ENCODE results near the gene PITPNM3. TPM values are rescaled to one million over a fixed set of nuclear protein-coding genes. Genes with fewer than 3 reads are reported as not detected.

Gene PITPNM3
- total RNA-seq, 4 donors from 2014 or later: 2.1 to 5.4 (median 4.0) TPM

DNA sequence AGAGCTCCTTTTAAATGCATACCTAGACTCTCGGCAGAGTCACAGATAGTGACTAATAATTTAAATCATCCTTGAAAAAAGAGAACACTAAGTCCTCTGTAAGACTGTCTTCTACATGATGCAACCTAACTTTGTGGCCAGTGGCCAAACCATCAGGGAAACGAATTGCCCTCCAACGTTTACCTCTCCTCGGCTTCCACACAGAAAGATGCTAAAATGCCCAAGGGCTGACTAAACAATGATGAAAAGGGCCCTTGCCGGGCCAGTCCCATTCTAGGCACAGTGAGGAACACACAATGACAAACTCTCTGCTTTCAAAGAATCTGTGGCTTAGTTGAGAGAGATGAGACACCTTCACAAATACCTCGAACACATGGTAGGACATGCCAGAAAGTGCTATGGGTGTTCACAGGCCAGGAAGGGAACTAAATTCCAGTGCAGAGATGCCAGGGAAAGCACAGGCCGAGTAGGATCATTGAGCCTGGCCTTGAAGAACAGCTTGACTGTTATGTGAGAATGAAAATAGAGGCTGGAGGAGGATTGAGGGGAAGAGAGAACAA is 35.3 kb upstream of the PITPNM3 start:
- H3K9me3 ChIP-seq: no peaks in the 10 kb centered on the region
- H3K4me1 ChIP-seq: no peaks in the 10 kb centered on the region
- peaks cover 0 to 87% (median 3%) of the 10 kb centered on the region in 3 donors for H3K36me3 ChIP-seq
- H3K27me3 ChIP-seq: no peaks in the 10 kb centered on the region
- DNase-seq: no peak
- H3K27ac ChIP-seq: no peak overlapping the region
- H3K4me3 ChIP-seq: no peak overlapping the region
- no peak for TF ChIP-seq POLR2A (IDR thresholded peaks at IDR 0.05)

DNA sequence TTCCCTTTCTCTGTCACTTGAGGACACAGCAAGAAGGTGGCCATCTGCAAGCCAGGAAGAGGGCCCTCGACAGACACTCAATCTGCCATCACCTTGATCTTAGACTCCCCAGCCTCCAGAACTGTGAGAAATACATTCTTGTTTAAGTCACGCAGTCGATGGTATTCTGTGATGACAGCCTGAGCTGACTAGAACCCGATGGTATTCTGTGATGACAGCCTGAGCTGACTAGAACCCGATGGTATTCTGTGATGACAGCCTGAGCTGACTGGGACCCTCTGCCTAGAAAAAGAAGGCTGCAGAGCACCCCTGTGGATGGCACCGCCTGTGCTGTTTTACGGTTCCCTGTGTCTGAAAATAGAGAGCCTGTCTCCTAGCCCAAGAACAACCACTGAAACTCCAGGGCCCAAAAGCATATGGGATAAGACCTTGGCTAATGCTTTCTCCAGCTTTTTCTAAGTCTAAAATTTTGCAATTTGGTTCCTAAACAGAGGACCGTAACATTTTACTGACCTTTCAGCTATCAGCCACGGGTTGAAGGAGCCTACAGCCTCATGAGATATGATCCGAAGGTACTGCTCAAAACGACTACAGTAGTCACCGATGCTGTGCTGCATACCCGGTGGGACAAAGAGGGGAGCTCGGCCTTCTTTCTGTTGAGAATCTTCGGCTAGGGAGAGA is 33.1 kb upstream of the PITPNM3 start:
- Histone ChIP-seq H3K9me3 (no peaks in the 10 kb centered on the region), H3K36me3 (peaks cover 0 to 86% (median 3%) of the 10 kb centered on the region in 3 donors), H3K4me1 (no peaks in the 10 kb centered on the region), H3K4me3 (no peak overlapping the region), H3K27ac (no peak overlapping the region), H3K27me3 (no peaks in the 10 kb centered on the region)
- TF ChIP-seq, protein P1, sequence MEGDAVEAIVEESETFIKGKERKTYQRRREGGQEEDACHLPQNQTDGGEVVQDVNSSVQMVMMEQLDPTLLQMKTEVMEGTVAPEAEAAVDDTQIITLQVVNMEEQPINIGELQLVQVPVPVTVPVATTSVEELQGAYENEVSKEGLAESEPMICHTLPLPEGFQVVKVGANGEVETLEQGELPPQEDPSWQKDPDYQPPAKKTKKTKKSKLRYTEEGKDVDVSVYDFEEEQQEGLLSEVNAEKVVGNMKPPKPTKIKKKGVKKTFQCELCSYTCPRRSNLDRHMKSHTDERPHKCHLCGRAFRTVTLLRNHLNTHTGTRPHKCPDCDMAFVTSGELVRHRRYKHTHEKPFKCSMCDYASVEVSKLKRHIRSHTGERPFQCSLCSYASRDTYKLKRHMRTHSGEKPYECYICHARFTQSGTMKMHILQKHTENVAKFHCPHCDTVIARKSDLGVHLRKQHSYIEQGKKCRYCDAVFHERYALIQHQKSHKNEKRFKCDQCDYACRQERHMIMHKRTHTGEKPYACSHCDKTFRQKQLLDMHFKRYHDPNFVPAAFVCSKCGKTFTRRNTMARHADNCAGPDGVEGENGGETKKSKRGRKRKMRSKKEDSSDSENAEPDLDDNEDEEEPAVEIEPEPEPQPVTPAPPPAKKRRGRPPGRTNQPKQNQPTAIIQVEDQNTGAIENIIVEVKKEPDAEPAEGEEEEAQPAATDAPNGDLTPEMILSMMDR (IDR thresholded peaks at IDR 0.05): no peak
- TF ChIP-seq POLR2A (IDR thresholded peaks at IDR 0.05): no peak
- no peak for DNase-seq

DNA sequence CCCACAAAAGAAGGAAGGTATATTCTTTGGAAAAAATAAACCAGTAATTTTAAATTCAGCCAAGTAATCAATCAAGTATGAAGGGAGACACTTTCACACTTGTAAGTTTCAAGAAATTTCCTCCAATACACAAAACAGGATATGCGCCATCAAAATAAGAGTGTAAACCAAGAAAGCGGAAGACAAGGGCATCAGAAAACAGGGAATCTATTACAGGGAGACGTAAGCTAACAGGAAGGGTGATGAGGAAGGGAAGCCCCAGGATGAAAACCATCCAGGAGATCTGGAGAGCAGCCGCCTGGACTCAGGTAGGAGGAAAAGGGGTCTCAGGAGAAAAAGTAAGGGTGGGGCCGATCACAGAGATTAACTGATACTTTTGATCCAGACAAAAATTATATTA is 31.8 kb upstream of the PITPNM3 start:
- Histone ChIP-seq H3K27me3 (no peaks in the 10 kb centered on the region), H3K27ac (no peak overlapping the region), H3K9me3 (no peaks in the 10 kb centered on the region), H3K36me3 (peaks cover 0 to 85% (median 3%) of the 10 kb centered on the region in 3 donors), H3K4me1 (no peaks in the 10 kb centered on the region), H3K4me3 (no peak overlapping the region)
- no peak for DNase-seq
- TF ChIP-seq, protein P1 (IDR thresholded peaks at IDR 0.05): no peak
- no peak for TF ChIP-seq POLR2A (IDR thresholded peaks at IDR 0.05)

DNA sequence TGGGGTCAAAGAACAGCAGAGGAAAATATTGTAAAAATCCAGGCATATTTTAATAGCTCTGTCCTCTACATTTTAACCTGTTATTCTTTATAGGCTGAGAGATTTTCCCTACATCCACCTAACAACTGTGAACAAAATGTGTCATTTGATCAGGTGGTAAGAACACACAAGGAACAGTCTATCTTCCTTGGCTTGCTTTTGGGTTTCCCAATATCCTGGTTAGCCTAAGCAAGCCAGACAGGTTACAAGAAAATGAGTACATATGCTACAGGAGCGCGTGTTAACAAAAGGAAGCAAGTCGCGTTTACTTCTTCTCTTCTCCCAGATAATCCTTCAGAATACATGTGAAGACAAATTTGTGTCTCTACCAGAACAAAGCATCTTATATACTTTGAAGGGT is 31.0 kb upstream of the PITPNM3 start:
- no peak for DNase-seq
- peaks cover 0 to 85% (median 3%) of the 10 kb centered on the region in 3 donors for H3K36me3 ChIP-seq
- no peak for TF ChIP-seq POLR2A (IDR thresholded peaks at IDR 0.05)
- TF ChIP-seq, protein P1 (IDR thresholded peaks at IDR 0.05): no peak
- no peak overlapping the region for H3K27ac ChIP-seq
- H3K9me3 ChIP-seq: no peaks in the 10 kb centered on the region
- H3K27me3 ChIP-seq: no peaks in the 10 kb centered on the region
- no peaks in the 10 kb centered on the region for H3K4me1 ChIP-seq
- H3K4me3 ChIP-seq: no peak overlapping the region

DNA sequence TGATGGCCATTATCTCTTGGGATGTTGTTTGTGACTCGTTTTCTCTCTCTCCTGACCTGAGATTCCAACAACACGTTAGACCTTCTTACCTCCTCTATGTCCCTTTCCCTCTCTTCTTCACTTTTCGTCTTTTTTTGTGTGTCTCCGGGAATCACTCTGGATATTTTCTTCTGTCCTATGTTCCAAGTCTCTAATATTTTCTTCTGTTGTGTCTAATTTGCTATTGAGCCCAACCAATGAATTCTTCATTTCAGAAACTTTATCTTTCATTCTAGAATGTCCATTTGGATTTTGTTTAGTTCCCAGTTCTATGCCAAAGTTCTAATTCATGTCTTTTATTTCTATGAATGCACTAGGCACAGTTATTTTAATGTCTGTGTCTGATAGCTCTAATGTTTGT is 27.1 kb upstream of the PITPNM3 start:
- H3K27ac ChIP-seq: no peak overlapping the region
- TF ChIP-seq, protein P1 (IDR thresholded peaks at IDR 0.05): no peak
- TF ChIP-seq POLR2A (IDR thresholded peaks at IDR 0.05): no peak
- H3K27me3 ChIP-seq: no peaks in the 10 kb centered on the region
- H3K4me1 ChIP-seq: no peaks in the 10 kb centered on the region
- no peak for DNase-seq
- no peaks in the 10 kb centered on the region for H3K9me3 ChIP-seq
- H3K36me3 ChIP-seq: peaks cover 0 to 74% (median 0%) of the 10 kb centered on the region in 3 donors
- no peak overlapping the region for H3K4me3 ChIP-seq

DNA sequence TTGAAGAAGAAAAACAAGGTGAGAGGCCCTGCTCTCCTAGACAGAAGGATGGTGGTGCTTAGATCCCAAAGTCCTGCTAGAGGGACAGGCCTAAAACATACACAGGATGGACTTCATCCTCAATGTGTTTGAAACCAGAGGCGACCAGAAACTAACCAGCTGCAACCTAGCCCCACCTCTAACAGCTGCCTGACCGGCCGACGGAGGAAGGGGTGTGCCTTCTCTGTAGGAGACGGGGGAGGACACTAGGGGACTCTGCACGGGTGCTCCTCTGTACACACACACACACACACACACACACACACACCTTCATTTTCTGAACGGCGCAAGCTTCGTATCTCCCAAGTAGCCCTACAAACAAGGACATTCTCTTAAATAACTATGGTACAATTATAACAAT is 24.3 kb upstream of the PITPNM3 start:
- Histone ChIP-seq H3K4me1 (peaks cover 0 to 6% (median 2%) of the 10 kb centered on the region in 4 donors), H3K4me3 (no peak overlapping the region), H3K36me3 (peaks cover 0 to 48% (median 0%) of the 10 kb centered on the region in 3 donors), H3K27ac (no peak overlapping the region), H3K27me3 (no peaks in the 10 kb centered on the region), H3K9me3 (no peaks in the 10 kb centered on the region)
- DNase-seq: no peak
- TF ChIP-seq POLR2A (IDR thresholded peaks at IDR 0.05): no peak
- TF ChIP-seq, protein P1 (IDR thresholded peaks at IDR 0.05): no peak
